Putamen (tissue), 1 donor: ENCODE results near the gene MYADML2.

Source experiments
- DNase-seq: peaks from one replicate; pipeline ENCODE4 v3.0.0-alpha.2; 2016; ENCODE audit warnings: low spot score

The MYADML2 gene

GRCh38 chr17:81939218-81939617, 7.8 kb downstream of the MYADML2 start:
- no peak for DNase-seq

GRCh38 chr17:81935709-81936084, 11.3 kb downstream of the MYADML2 start:
- DNase-seq = no peak

- DNase-seq = no peak
These were observed 12.0 kb downstream of the MYADML2 start for GRCh38 chr17:81934850-81935708.

- no peak for DNase-seq
These were observed 12.8 kb downstream of the MYADML2 start for GRCh38 chr17:81934098-81934757.

- DNase-seq = no peak
These were observed 13.8 kb downstream of the MYADML2 start for GRCh38 chr17:81933178-81933699.

GRCh38 chr17:81932333-81932983, 14.6 kb downstream of the MYADML2 start:
- no peak for DNase-seq

GRCh38 chr17:81931557-81932332, 15.3 kb downstream of the MYADML2 start:
- DNase-seq = no peak

- DNase-seq = no peak
These were observed 15.9 kb downstream of the MYADML2 start for GRCh38 chr17:81931189-81931556.

GRCh38 chr17:81930142-81931125, 16.6 kb downstream of the MYADML2 start:
- DNase-seq = no peak

GRCh38 chr17:81929253-81930141, 17.5 kb downstream of the MYADML2 start:
- DNase-seq = no peak

GRCh38 chr17:81928544-81929252, 18.3 kb downstream of the MYADML2 start:
- DNase-seq = no peak

- DNase-seq = peak; percentile 92
These were observed 19.1 kb downstream of the MYADML2 start, which contains the start of gene MAFG for GRCh38 chr17:81927653-81928543. TSS of gene MAFG (minus strand) at chr17:81927735. CDS start at chr17:81923185, 4,550 bp downstream.

GRCh38 chr17:81927152-81927652, 19.8 kb downstream of the MYADML2 start:
- DNase-seq = no peak

- DNase-seq = peak; percentile 53
These were observed 20.4 kb downstream of the MYADML2 start for GRCh38 chr17:81926451-81927151.

- no peak for DNase-seq
These were observed 21.1 kb downstream of the MYADML2 start for GRCh38 chr17:81925860-81926450.
